BE2C (cell line): ENCODE data around the gene AAK1.
"Not testable (repeated sequence)": the region's sequence is repeated elsewhere in the genome, so short reads cannot be mapped to it uniquely, and the experiment has no call there.

Experiments
- DNase-seq: peaks from one replicate; pipeline ENCODE4 v3.0.0-alpha.2; 2020
- H3K27me3 ChIP-seq: fragments of 250-450 bp; sonication (Bioruptor Pico); 2 replicates; pipeline ENCODE4 v1.5.1; 2020; ENCODE audit warnings: mild to moderate bottlenecking
- H3K36me3 ChIP-seq: fragments of 250-450 bp; sonication (Bioruptor Pico); 2 replicates; pipeline ENCODE4 v1.5.1; 2020; ENCODE audit warnings: mild to moderate bottlenecking
- H3K4me1 ChIP-seq: fragments of 250-450 bp; sonication (Bioruptor Pico); 2 replicates; pipeline ENCODE4 v1.5.1; 2020
- H3K4me3 ChIP-seq: 2 replicates; pipeline ENCODE4 v1.5.1; 2011; ENCODE audit warnings: low read depth, low read length
- H3K9me3 ChIP-seq: fragments of 250-450 bp; sonication (Bioruptor Pico); 2 replicates; pipeline ENCODE4 v1.5.1; 2020
- TF ChIP-seq, protein P1 (sequence below): IDR thresholded peaks from 2 replicates; pipeline ENCODE4 v1.5.1; 2012; ENCODE audit warnings: mild to moderate bottlenecking, low read depth, low read length

AAK1 gene

GRCh38 chr2:69665152-69665551 lies 21.6 kb upstream of the AAK1 start:
- Histone ChIP-seq H3K27me3 (no peaks in the 10 kb centered on the region), H3K9me3 (no peaks in the 10 kb centered on the region), H3K36me3 (no peaks in the 10 kb centered on the region), H3K4me1 (no peaks in the 10 kb centered on the region), H3K4me3 (no peak overlapping the region)
- TF ChIP-seq, protein P1, sequence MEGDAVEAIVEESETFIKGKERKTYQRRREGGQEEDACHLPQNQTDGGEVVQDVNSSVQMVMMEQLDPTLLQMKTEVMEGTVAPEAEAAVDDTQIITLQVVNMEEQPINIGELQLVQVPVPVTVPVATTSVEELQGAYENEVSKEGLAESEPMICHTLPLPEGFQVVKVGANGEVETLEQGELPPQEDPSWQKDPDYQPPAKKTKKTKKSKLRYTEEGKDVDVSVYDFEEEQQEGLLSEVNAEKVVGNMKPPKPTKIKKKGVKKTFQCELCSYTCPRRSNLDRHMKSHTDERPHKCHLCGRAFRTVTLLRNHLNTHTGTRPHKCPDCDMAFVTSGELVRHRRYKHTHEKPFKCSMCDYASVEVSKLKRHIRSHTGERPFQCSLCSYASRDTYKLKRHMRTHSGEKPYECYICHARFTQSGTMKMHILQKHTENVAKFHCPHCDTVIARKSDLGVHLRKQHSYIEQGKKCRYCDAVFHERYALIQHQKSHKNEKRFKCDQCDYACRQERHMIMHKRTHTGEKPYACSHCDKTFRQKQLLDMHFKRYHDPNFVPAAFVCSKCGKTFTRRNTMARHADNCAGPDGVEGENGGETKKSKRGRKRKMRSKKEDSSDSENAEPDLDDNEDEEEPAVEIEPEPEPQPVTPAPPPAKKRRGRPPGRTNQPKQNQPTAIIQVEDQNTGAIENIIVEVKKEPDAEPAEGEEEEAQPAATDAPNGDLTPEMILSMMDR: no peak
- no peak for DNase-seq

GRCh38 chr2:69663860-69664259 lies 20.3 kb upstream of the AAK1 start:
- TF ChIP-seq, protein P1: no peak
- Histone ChIP-seq H3K4me3 (no peak overlapping the region), H3K27me3 (no peaks in the 10 kb centered on the region), H3K36me3 (no peaks in the 10 kb centered on the region), H3K4me1 (no peaks in the 10 kb centered on the region), H3K9me3 (no peaks in the 10 kb centered on the region)
- no peak for DNase-seq

- not testable (repeated sequence) for H3K4me1 ChIP-seq, H3K9me3 ChIP-seq, H3K36me3 ChIP-seq, H3K4me3 ChIP-seq, DNase-seq, H3K27me3 ChIP-seq
These were observed 19.0 kb upstream of the AAK1 start for GRCh38 chr2:69662547-69662946.

GRCh38 chr2:69660637-69661036 lies 17.1 kb upstream of the AAK1 start:
- TF ChIP-seq, protein P1: no peak
- H3K4me1 ChIP-seq: no peaks in the 10 kb centered on the region
- no peaks in the 10 kb centered on the region for H3K36me3 ChIP-seq
- DNase-seq: no peak
- no peaks in the 10 kb centered on the region for H3K27me3 ChIP-seq
- H3K9me3 ChIP-seq: no peaks in the 10 kb centered on the region
- no peak overlapping the region for H3K4me3 ChIP-seq

- Histone ChIP-seq H3K36me3 (no peaks in the 10 kb centered on the region), H3K9me3 (no peaks in the 10 kb centered on the region), H3K4me1 (no peaks in the 10 kb centered on the region), H3K4me3 (no peak overlapping the region), H3K27me3 (no peaks in the 10 kb centered on the region)
- TF ChIP-seq, protein P1: no peak
- no peak for DNase-seq
These were observed 16.5 kb upstream of the AAK1 start for GRCh38 chr2:69659941-69660483.

- TF ChIP-seq, protein P1: no peak
- Histone ChIP-seq H3K27me3 (no peaks in the 10 kb centered on the region), H3K9me3 (no peaks in the 10 kb centered on the region), H3K4me3 (no peak overlapping the region), H3K36me3 (no peaks in the 10 kb centered on the region), H3K4me1 (no peaks in the 10 kb centered on the region)
- DNase-seq: no peak
These were observed 15.8 kb upstream of the AAK1 start for GRCh38 chr2:69659349-69659748.

DNA sequence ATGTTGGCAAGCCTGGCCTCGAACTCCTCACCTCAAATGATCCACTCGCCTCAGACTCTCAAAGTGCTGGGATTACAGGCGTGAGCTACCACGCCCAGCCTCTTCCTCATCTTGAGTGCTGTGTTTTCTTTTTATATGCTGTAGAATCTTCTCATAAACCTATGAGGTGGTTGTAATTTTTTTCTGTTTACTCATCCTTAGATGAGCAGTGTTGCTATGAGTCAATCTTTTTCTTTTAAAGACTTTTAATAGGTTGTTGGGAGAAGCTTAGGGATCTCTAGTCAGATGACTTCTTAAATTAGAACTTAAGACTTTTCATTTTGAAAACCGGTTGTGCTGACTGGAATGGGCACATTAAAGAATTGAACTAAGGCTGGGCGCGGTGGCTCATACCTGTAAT lies 8.7 kb upstream of the AAK1 start:
- Histone ChIP-seq H3K4me1 (no peaks in the 10 kb centered on the region), H3K4me3 (no peak overlapping the region), H3K9me3 (no peaks in the 10 kb centered on the region), H3K36me3 (no peaks in the 10 kb centered on the region), H3K27me3 (no peaks in the 10 kb centered on the region)
- DNase-seq: no peak
- TF ChIP-seq, protein P1: no peak

GRCh38 chr2:69647196-69647595 lies 3.7 kb upstream of the AAK1 start:
- H3K4me3 ChIP-seq, H3K4me1 ChIP-seq, DNase-seq, H3K27me3 ChIP-seq, H3K36me3 ChIP-seq, H3K9me3 ChIP-seq: not testable (repeated sequence)
